ENCODE results near the gene PLEKHG2.

Gene PLEKHG2

GRCh38 chr19:39405958-39406655, 6.4 kb upstream of the PLEKHG2 start:
- DNase-seq (ENCODE audit: extremely low spot score): no peak
- ChIA-PET CTCF (interaction anchor here (3.9 kb wide), 1 partner anchor 8 kb away, joined by 41 read pairs; no protein-coding TSS in a partner anchor), POLR2A (interaction anchor here (0.6 to 3.8 kb wide), 9 partner anchors 8 to 1285 kb away, joined by 3 to 49 read pairs (median 4); partner anchors contain the start of genes MED29, PAF1, RPS16 and SAMD4B)
- no peak for TF ChIP-seq CTCF (IDR thresholded peaks at IDR 0.05; ENCODE audit: control extremely low read depth, extremely low read depth, low read depth, missing control alignments)

- CTCF ChIA-PET: interaction anchor here (3.9 kb wide), 1 partner anchor 9 kb away, joined by 41 read pairs; no protein-coding TSS in a partner anchor
- peak; percentile 79 for DNase-seq (ENCODE audit: extremely low spot score)
These were observed 5.6 kb upstream of the PLEKHG2 start, which contains the start of gene ZFP36 for GRCh38 chr19:39406656-39407409. TSS of gene ZFP36 (plus strand) at chr19:39406847. CDS start at chr19:39406905, 58 bp downstream.

GRCh38 chr19:39407410-39407659, 5.1 kb upstream of the PLEKHG2 start:
- ChIA-PET POLR2A (interaction anchor here (0.7 to 3.8 kb wide), 7 partner anchors 9 to 77 kb away, joined by 3 to 49 read pairs (median 6); partner anchors contain the start of genes MED29, PAF1 and RPS16), CTCF (interaction anchor here (3.9 kb wide), 1 partner anchor 10 kb away, joined by 41 read pairs; no protein-coding TSS in a partner anchor)
- no peak for DNase-seq (ENCODE audit: extremely low spot score)
- no peak for TF ChIP-seq CTCF (IDR thresholded peaks at IDR 0.05; ENCODE audit: control extremely low read depth, extremely low read depth, low read depth, missing control alignments)

More at GRCh38 chr19:39406656-39407409, 5.6 kb upstream of the PLEKHG2 start, which contains the start of gene ZFP36:
- POLR2A ChIA-PET: interaction anchor here (0.6 to 3.8 kb wide), 9 partner anchors 9 to 1284 kb away, joined by 3 to 49 read pairs (median 4); partner anchors contain the start of genes MED29, PAF1, RPS16 and SAMD4B
- no peak for TF ChIP-seq CTCF (IDR thresholded peaks at IDR 0.05; ENCODE audit: control extremely low read depth, extremely low read depth, low read depth, missing control alignments)

GRCh38 chr19:39407660-39408391, 4.6 kb upstream of the PLEKHG2 start:
- CTCF ChIA-PET: interaction anchor here (3.9 kb wide), 1 partner anchor 10 kb away, joined by 41 read pairs; no protein-coding TSS in a partner anchor
- TF ChIP-seq CTCF (IDR thresholded peaks at IDR 0.05; ENCODE audit: control extremely low read depth, extremely low read depth, low read depth, missing control alignments): no peak
- DNase-seq (ENCODE audit: extremely low spot score): no peak
- POLR2A ChIA-PET: interaction anchor here (0.7 to 3.8 kb wide), 8 partner anchors 8 to 78 kb away, joined by 3 to 49 read pairs (median 5); partner anchors contain the start of genes MED29, PAF1 and RPS16

GRCh38 chr19:39408392-39409207, 3.9 kb upstream of the PLEKHG2 start:
- TF ChIP-seq CTCF (IDR thresholded peaks at IDR 0.05; ENCODE audit: control extremely low read depth, extremely low read depth, low read depth, missing control alignments): no peak
- DNase-seq (ENCODE audit: extremely low spot score): no peak
- ChIA-PET POLR2A (interaction anchor here (0.6 to 3.8 kb wide), 11 partner anchors 9 to 396 kb away, joined by 3 to 49 read pairs (median 5); partner anchors contain the start of genes MED29, PAF1 and RPS16), CTCF (interaction anchor here (1.2 to 3.9 kb wide), 2 partner anchors 11 to 18 kb away, joined by 5 to 41 read pairs; partner anchors contain the start of genes MED29 and PAF1)

All from GM10248 (cell line).